GM20000 (cell line): ENCODE measurements around the gene PKP3.

Experiments
- DNase-seq: peaks from one replicate; pipeline ENCODE4 v3.0.0; 2012; ENCODE audit warnings: low spot score
- TF ChIP-seq, protein P1 (sequence below): IDR thresholded peaks from 2 replicates; pipeline ENCODE4 v1.5.1; 2012; ENCODE audit warnings: mild to moderate bottlenecking, control low read depth; ENCODE audit errors: extremely low read depth, missing control alignments

Gene PKP3

DNA sequence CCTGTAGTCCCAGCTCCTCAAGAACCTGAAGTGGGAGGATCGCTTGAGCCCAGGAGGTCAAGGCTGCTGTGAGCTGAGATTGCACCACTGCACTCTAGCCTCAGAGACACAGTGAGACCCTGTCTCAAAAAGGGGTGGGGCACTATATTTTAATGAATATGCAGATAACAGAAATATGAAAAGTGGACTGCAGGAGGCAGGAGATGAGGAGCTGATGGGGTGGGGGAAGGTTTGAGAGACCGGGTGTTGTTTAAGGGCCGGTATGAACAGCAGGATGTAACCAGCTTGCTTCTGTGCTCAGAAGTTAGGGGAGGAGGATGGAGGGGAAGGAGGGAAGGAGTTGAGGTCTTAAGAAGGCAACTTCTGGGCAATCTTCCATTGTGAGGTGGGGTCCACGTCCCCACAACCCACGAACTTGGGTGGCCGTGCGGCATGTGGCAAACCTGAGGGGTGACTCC, 26.0 kb upstream of the PKP3 start:
- TF ChIP-seq, protein P1, sequence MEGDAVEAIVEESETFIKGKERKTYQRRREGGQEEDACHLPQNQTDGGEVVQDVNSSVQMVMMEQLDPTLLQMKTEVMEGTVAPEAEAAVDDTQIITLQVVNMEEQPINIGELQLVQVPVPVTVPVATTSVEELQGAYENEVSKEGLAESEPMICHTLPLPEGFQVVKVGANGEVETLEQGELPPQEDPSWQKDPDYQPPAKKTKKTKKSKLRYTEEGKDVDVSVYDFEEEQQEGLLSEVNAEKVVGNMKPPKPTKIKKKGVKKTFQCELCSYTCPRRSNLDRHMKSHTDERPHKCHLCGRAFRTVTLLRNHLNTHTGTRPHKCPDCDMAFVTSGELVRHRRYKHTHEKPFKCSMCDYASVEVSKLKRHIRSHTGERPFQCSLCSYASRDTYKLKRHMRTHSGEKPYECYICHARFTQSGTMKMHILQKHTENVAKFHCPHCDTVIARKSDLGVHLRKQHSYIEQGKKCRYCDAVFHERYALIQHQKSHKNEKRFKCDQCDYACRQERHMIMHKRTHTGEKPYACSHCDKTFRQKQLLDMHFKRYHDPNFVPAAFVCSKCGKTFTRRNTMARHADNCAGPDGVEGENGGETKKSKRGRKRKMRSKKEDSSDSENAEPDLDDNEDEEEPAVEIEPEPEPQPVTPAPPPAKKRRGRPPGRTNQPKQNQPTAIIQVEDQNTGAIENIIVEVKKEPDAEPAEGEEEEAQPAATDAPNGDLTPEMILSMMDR = no peak
- DNase-seq = no peak

DNA sequence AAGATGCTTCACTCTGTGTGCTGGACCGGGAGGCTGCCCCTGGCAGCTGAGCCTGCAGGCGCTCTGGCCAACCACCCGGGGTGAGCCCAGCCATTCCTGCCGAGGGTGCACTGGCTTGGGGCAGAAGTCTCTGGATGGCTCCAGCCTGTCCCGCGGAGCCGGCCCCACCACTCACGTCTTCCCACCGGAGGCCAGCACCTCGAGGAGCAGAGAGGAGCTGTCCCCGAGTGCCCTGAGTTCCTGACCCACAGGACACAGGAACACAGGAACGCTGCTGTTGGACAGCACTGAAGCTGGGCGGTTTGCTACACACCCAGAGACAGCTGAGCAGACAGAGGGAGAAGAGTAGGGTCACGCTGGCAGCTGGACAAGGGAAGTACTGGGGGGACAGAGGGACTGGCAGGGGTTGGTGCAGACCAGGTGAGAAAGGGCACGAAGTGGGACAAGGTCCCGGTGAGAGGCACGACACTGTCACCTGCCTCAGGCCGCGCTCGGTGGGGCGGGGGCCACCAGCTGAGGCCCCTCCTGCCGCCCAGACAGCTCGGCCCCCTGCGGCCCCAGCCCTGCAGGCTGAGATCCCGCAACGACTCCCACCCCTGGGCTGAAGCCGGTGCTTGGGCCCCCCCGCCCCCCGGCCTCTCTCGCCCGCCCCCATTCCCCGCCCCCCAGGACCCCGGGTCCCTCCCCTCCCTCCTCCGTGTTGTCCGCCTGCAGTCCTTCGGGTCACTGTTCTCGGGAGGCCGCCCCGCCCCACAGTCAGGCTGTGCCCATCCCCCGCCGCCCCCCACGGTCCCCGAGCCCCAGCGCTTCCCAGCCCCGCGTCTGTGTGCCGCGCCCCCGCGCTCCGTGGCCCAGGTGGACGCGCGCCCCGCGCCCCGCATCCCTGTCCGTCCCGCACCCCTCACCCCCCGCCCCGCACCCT, 25.3 kb upstream of the PKP3 start:
- no peak for DNase-seq
- TF ChIP-seq, protein P1 = no peak

- no peak for DNase-seq
- TF ChIP-seq, protein P1 = no peak
Observed at GRCh38 chr11:369336-370018, 24.5 kb upstream of the PKP3 start, which contains the start of gene B4GALNT4. TSS of gene B4GALNT4 (plus strand) at chr11:369499. CDS start at chr11:369804, 305 bp downstream.

DNA sequence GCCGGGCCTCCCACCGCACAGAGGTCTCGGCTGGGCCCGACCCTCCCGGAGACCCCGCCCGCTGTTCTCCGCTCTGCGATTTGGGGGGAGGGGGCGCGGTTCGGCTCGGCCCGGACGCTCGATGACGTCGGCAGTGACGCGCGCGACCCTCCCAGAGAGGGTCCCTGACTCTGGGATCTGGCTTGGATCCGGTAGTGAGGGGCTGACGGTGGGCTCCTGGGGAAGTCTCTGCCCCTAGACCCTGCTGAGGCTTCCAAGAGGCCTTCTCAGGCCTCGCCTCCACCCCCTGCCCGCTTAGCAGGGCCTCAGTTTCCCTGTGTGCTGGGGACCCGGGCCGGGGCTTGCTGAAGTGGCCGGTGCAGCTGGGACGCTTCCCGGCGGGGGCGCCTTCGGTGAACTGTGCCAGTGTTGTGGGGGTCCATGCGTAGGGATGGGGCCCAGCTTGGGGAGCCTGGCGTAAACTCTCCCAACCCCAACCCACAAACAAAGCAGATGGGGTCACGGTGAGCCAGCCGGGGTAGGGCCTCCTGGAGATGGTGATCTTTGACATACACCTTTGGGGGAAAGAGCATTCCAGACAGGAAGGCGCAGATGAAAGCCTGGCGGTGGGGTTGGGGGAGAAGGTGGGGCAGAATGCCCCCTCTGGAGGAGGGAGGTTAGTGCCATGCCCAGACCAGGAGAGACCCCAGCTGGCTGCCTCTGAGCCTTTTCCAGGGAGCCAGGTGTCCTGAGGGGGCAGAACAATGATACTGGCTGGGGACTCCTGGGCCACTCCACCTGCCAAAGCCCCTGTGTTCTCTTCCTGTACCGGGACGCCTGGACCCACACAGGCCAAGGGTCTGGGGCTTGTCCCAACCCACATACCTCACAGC, 23.7 kb upstream of the PKP3 start:
- DNase-seq = no peak
- TF ChIP-seq, protein P1 = no peak

- TF ChIP-seq, protein P1 = no peak
- DNase-seq = no peak
Observed at GRCh38 chr11:371051-371450, 23.0 kb upstream of the PKP3 start.

GRCh38 chr11:371716-372590, 22.1 kb upstream of the PKP3 start:
- TF ChIP-seq, protein P1 = no peak

More at GRCh38 chr11:371716-372590, 22.1 kb upstream of the PKP3 start:
- DNase-seq = no peak
